ENCODE measurements around the gene USP50. TPM values are rescaled to one million over a fixed set of nuclear protein-coding genes. Genes with fewer than 3 reads are reported as not detected.

USP50 gene
- polyA plus RNA-seq, 1 donor from 2014 or later, result 1.4 TPM

DNA sequence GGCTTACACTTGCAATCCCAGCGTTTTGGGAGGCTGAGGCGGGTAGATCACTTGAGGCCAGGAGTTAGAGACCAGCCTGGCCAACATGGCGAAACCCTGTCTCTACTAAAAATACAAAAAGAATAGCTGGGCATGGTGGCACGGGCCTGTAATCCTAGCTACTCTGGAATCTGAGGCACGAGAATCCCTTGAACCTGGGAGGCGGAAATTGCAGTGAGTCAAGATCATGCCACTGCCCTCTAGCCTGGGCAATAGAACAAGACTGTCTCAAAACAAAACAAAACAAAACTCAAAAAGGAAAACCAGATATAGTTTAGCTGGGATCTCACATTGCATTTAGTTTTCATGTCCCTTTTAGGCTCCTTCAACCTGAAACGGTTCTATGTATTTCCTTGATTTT is 2.9 kb upstream of the USP50 start:
- Histone ChIP-seq H3K27ac (ENCODE audit: low read length) (no peak overlapping the region), H3K9ac (ENCODE audit: low read length) (no peak overlapping the region), H3K79me2 (replicated peaks; ENCODE audit: insufficient read depth, low read length) (no peaks in the 10 kb centered on the region), H3K4me3 (ENCODE audit: low read length) (no peak overlapping the region), H3K9me3 (ENCODE audit: low read length) (no peaks in the 10 kb centered on the region), H3K27me3 (ENCODE audit: insufficient read depth, low read depth, low read length) (no peaks in the 10 kb centered on the region), H3K9me2 (ENCODE audit: insufficient read depth, low read length) (no peaks in the 10 kb centered on the region), H3F3A (ENCODE audit: insufficient read depth, low read length, poor library complexity, severe bottlenecking) (no peaks in the 10 kb centered on the region), H2AFZ (ENCODE audit: low read depth, low read length) (no peak overlapping the region), H3K4me2 (ENCODE audit: low read length) (no peak overlapping the region), H4K20me1 (ENCODE audit: insufficient read depth) (no peaks in the 10 kb centered on the region), H3K36me3 (ENCODE audit: insufficient read depth, low read length) (no peaks in the 10 kb centered on the region)
- no peak for TF ChIP-seq TAF1 (IDR thresholded peaks at IDR 0.05; ENCODE audit: low read depth)
- no peak for TF ChIP-seq SMC3 (conservative IDR thresholded peaks at IDR 0.05; ENCODE audit: poor library complexity)
- TF ChIP-seq POLR2AphosphoS5 (IDR thresholded peaks at IDR 0.05), result no peak
- TF ChIP-seq, protein P1, sequence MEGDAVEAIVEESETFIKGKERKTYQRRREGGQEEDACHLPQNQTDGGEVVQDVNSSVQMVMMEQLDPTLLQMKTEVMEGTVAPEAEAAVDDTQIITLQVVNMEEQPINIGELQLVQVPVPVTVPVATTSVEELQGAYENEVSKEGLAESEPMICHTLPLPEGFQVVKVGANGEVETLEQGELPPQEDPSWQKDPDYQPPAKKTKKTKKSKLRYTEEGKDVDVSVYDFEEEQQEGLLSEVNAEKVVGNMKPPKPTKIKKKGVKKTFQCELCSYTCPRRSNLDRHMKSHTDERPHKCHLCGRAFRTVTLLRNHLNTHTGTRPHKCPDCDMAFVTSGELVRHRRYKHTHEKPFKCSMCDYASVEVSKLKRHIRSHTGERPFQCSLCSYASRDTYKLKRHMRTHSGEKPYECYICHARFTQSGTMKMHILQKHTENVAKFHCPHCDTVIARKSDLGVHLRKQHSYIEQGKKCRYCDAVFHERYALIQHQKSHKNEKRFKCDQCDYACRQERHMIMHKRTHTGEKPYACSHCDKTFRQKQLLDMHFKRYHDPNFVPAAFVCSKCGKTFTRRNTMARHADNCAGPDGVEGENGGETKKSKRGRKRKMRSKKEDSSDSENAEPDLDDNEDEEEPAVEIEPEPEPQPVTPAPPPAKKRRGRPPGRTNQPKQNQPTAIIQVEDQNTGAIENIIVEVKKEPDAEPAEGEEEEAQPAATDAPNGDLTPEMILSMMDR (IDR thresholded peaks at IDR 0.05; ENCODE audit: poor library complexity, severe bottlenecking), result no peak
- TF ChIP-seq MXI1 (conservative IDR thresholded peaks at IDR 0.05; ENCODE audit: poor library complexity, severe bottlenecking), result no peak
- no peak for TF ChIP-seq EZH2 (IDR thresholded peaks at IDR 0.05; ENCODE audit: borderline replicate concordance, insufficient read depth, low read length, poor library complexity, severe bottlenecking)

DNA sequence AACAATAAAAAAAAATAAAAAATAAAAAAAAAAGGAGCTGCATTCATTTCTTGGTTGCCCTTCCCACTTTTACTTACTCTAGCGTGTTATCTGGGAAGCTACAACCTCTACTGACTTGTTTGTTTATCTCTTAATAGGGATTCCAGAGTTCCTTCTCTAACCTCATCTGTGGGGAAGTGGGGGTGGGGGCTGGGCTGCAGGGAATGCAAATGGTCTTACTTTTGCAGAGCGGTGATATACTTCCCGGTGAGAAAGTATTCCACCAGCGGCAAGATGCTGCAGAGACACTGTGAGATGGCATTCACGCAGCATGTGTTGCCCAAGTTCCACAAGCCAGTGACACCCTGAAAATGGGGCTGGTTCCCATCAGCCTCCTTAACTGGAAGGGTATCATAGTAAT is 2.1 kb downstream of the USP50 start:
- Histone ChIP-seq H3K9me3 (ENCODE audit: low read length) (no peaks in the 10 kb centered on the region), H3K4me3 (ENCODE audit: low read length) (no peak overlapping the region), H3K79me2 (replicated peaks; ENCODE audit: insufficient read depth, low read length) (no peaks in the 10 kb centered on the region), H3K36me3 (ENCODE audit: insufficient read depth, low read length) (no peaks in the 10 kb centered on the region), H2AFZ (ENCODE audit: low read depth, low read length) (no peak overlapping the region), H3K27me3 (ENCODE audit: insufficient read depth, low read depth, low read length) (no peaks in the 10 kb centered on the region), H3K27ac (ENCODE audit: low read length) (no peak overlapping the region), H4K20me1 (ENCODE audit: insufficient read depth) (no peaks in the 10 kb centered on the region), H3K9ac (ENCODE audit: low read length) (no peak overlapping the region), H3F3A (ENCODE audit: insufficient read depth, low read length, poor library complexity, severe bottlenecking) (no peaks in the 10 kb centered on the region), H3K4me2 (ENCODE audit: low read length) (no peak overlapping the region), H3K9me2 (ENCODE audit: insufficient read depth, low read length) (no peaks in the 10 kb centered on the region)
- TF ChIP-seq EP300 (conservative IDR thresholded peaks at IDR 0.05; ENCODE audit: poor library complexity, severe bottlenecking) (no peak), TAF1 (IDR thresholded peaks at IDR 0.05; ENCODE audit: low read depth) (no peak), EZH2 (IDR thresholded peaks at IDR 0.05; ENCODE audit: borderline replicate concordance, insufficient read depth, low read length, poor library complexity, severe bottlenecking) (no peak), RAD21 (conservative IDR thresholded peaks at IDR 0.05) (no peak), MXI1 (conservative IDR thresholded peaks at IDR 0.05; ENCODE audit: poor library complexity, severe bottlenecking) (no peak), POLR2AphosphoS5 (IDR thresholded peaks at IDR 0.05) (no peak), SMC3 (conservative IDR thresholded peaks at IDR 0.05; ENCODE audit: poor library complexity) (no peak)
- TF ChIP-seq, protein P1 (IDR thresholded peaks at IDR 0.05; ENCODE audit: poor library complexity, severe bottlenecking), result no peak
- TF ChIP-seq, protein P2, sequence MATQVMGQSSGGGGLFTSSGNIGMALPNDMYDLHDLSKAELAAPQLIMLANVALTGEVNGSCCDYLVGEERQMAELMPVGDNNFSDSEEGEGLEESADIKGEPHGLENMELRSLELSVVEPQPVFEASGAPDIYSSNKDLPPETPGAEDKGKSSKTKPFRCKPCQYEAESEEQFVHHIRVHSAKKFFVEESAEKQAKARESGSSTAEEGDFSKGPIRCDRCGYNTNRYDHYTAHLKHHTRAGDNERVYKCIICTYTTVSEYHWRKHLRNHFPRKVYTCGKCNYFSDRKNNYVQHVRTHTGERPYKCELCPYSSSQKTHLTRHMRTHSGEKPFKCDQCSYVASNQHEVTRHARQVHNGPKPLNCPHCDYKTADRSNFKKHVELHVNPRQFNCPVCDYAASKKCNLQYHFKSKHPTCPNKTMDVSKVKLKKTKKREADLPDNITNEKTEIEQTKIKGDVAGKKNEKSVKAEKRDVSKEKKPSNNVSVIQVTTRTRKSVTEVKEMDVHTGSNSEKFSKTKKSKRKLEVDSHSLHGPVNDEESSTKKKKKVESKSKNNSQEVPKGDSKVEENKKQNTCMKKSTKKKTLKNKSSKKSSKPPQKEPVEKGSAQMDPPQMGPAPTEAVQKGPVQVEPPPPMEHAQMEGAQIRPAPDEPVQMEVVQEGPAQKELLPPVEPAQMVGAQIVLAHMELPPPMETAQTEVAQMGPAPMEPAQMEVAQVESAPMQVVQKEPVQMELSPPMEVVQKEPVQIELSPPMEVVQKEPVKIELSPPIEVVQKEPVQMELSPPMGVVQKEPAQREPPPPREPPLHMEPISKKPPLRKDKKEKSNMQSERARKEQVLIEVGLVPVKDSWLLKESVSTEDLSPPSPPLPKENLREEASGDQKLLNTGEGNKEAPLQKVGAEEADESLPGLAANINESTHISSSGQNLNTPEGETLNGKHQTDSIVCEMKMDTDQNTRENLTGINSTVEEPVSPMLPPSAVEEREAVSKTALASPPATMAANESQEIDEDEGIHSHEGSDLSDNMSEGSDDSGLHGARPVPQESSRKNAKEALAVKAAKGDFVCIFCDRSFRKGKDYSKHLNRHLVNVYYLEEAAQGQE (IDR thresholded peaks at IDR 0.05; ENCODE audit: borderline replicate concordance), result no peak
